ENCODE results near the gene ZDHHC12. TPM values are rescaled to one million over a fixed set of nuclear protein-coding genes. Genes with fewer than 3 reads are reported as not detected.

Gene ZDHHC12
- total RNA-seq, 1 experiment from 2014 or later, result 57.6 TPM

DNA sequence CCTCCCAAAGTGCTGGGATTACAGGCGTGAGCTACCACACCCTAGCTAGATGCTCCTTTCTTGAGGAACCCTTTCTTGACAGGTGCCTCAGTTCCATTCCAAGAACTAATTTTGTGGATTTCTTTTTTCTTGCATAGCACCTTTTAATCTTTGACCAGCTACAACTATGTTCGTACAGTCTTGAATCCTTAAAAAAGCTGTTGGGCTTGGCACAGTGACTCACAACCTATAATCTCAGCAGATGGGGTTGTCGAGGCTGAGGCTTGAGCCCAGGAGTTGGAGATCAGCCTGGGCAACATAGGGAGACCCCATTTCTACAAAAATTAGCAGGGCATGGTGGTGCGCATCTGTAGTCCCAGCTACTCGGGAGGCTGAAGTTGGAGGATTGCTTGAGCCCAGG is 49.1 kb upstream of the ZDHHC12 start:
- Histone ChIP-seq H3K9ac (ENCODE audit: low read length) (no peak overlapping the region), H3K4me1 (ENCODE audit: control insufficient read depth in 1 of 2, insufficient read depth in 2 of 2, low read length in 2 of 2) (peaks cover 11 to 23% of the 10 kb centered on the region in 2 experiments; a peak in 3 of 4 replicates), H3K9me3 (ENCODE audit: control insufficient read depth in 1 of 2, insufficient read depth in 1 of 2, low read depth in 1 of 2, low read length in 2 of 2) (peaks cover 0 to 4% of the 10 kb centered on the region in 2 experiments; a peak in 1 of 4 replicates), H3K36me3 (ENCODE audit: control insufficient read depth in 1 of 2, insufficient read depth in 2 of 2, low read length in 2 of 2) (no peaks in the 10 kb centered on the region), H3K9me2 (ENCODE audit: insufficient read depth) (no peaks in the 10 kb centered on the region), H3K79me2 (ENCODE audit: insufficient read depth, low read length) (no peaks in the 10 kb centered on the region), H4K20me1 (ENCODE audit: insufficient read depth) (no peaks in the 10 kb centered on the region), H3K27ac (ENCODE audit: low read depth, low read length) (peak overlapping the region; percentile 90), H3K4me3 (replicated peaks in 1 of 2; ENCODE audit: low read depth in 1 of 2, low read length in 2 of 2) (no peak overlapping the region), H2AFZ (ENCODE audit: low read depth, low read length, poor library complexity, severe bottlenecking) (no peak overlapping the region), H3K27me3 (ENCODE audit: insufficient read depth, low read length) (no peaks in the 10 kb centered on the region), H3K4me2 (ENCODE audit: low read length) (peak overlapping the region; percentile 97)
- POLR2A ChIA-PET, result interaction anchor here (0.7 to 2.0 kb wide), 3 partner anchors 9 to 367 kb away, joined by 4 read pairs; no protein-coding TSS in a partner anchor
- CTCF ChIA-PET, result no interaction called here
- intact Hi-C loops (cut with micrococcal nuclease), result no loop called here
- DNase-seq (ENCODE audit: low read depth, low spot score) (no peak), ATAC-seq (no peak)
- no TSS peak for BruUV-seq (replicated peaks)
- RAD21 ChIA-PET (ENCODE audit: low non-redundant PET in 1 of 2, low total read pairs in 2 of 2, uncharacterized antibody in 2 of 2, unreplicated experiment in 2 of 2), result no interaction called here
- TF ChIP-seq ZNF274 (IDR thresholded peaks at IDR 0.05; ENCODE audit: low read depth, low read length) (no peak), YY1 (IDR thresholded peaks at IDR 0.05; ENCODE audit: extremely low read depth, insufficient replicate concordance, low read depth, low read length) (no peak), TCF7L2 (IDR thresholded peaks at IDR 0.05; ENCODE audit: borderline replicate concordance, extremely low read depth, insufficient read depth, insufficient read length) (no peak), SIN3A (IDR thresholded peaks at IDR 0.05; ENCODE audit: low read depth) (no peak), JUND (IDR thresholded peaks at IDR 0.05) (no peak)

DNA sequence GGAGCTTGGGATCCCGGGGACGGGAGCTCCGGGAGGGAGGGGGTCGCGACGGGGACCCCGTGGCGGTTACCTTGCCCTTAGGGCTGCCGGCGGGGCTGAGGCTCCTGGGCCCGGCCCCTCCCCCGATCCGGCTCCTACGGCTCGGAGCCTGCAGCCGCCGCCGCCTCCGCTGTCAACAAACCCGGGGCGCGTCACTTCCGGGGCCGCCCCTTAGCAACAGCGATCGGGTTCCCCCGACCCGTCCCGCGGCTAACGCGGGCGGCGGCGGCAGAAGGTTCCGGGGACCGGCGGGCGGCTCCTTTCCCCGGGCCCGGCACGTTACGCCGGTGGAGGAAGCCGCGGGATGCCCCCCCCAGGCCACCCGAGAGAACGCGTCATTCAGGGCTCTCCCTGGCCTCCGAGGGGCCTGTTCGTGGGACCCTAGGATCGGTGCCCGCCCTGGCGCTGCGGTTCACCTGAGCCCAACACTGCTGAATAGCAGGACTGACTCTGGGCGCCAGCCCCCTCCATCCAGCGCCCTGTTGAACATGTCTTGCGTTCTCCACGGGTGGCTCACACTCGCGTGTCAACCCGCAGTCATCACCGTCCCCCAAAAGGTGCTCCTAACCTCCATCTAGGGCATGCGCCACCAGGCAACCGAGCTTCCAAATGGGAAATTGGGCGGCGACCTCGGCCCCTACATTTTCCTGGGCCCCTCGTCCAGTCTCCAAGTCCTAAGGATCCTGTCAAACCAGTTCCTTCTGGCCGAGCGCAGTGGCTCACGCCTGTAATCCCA is 48.0 kb upstream of the ZDHHC12 start, which contains the start of gene ZER1:
TSS of gene ZER1 (minus strand) at position 183 of the 775 bp plus-strand sequence. CDS start 16,362 bp downstream, outside the sequence.
- Histone ChIP-seq H3K9ac (ENCODE audit: low read length) (peak within 1 kb of the TSS; percentile 88), H3K4me2 (ENCODE audit: low read length) (peak within 1 kb of the TSS; percentile 97), H3K36me3 (ENCODE audit: control insufficient read depth in 1 of 2, insufficient read depth in 2 of 2, low read length in 2 of 2) (no peaks in the 10 kb centered on the region), H3K9me2 (ENCODE audit: insufficient read depth) (no peaks in the 10 kb centered on the region), H3K27me3 (ENCODE audit: insufficient read depth, low read length) (no peaks in the 10 kb centered on the region), H3K27ac (ENCODE audit: low read depth, low read length) (peak within 1 kb of the TSS; percentile 90), H3K4me1 (ENCODE audit: control insufficient read depth in 1 of 2, insufficient read depth in 2 of 2, low read length in 2 of 2) (peaks cover 11 to 23% of the 10 kb centered on the region in 2 experiments; a peak in 3 of 4 replicates), H3K9me3 (ENCODE audit: control insufficient read depth in 1 of 2, insufficient read depth in 1 of 2, low read depth in 1 of 2, low read length in 2 of 2) (peaks cover 0 to 4% of the 10 kb centered on the region in 2 experiments; a peak in 1 of 4 replicates), H3K4me3 (replicated peaks in 1 of 2; ENCODE audit: low read depth in 1 of 2, low read length in 2 of 2) (peak within 1 kb of the TSS; percentile 94 to 96), H3K79me2 (ENCODE audit: insufficient read depth, low read length) (no peaks in the 10 kb centered on the region), H4K20me1 (ENCODE audit: insufficient read depth) (no peaks in the 10 kb centered on the region), H2AFZ (ENCODE audit: low read depth, low read length, poor library complexity, severe bottlenecking) (peak within 1 kb of the TSS; percentile 35)
- ChIA-PET RAD21 (ENCODE audit: low non-redundant PET in 1 of 2, low total read pairs in 2 of 2, uncharacterized antibody in 2 of 2, unreplicated experiment in 2 of 2) (no interaction called here), CTCF (no interaction called here), POLR2A (interaction anchor here (2.0 kb wide), 1 partner anchor 10 kb away, joined by 4 read pairs; no protein-coding TSS in a partner anchor)
- DNase-seq (ENCODE audit: low read depth, low spot score) (peak; percentile 64), ATAC-seq (peak; percentile 92)
- intact Hi-C loops (cut with micrococcal nuclease), result loop anchor here (1.0 kb wide), 1 partner anchor 15 kb away; the partner anchor contains the start of gene TBC1D13
- BruUV-seq (replicated peaks), result TSS peak; percentile 92
- peak; percentile 82 for TF ChIP-seq YY1 (IDR thresholded peaks at IDR 0.05; ENCODE audit: extremely low read depth, insufficient replicate concordance, low read depth, low read length)
- TF ChIP-seq FOSL1 (IDR thresholded peaks at IDR 0.05; ENCODE audit: low read depth), result no peak
- peak; percentile 67; the same call in 1 of the 2 replicates for TF ChIP-seq SRF (IDR thresholded peaks at IDR 0.05; ENCODE audit: low read depth)
- TF ChIP-seq, protein P1, sequence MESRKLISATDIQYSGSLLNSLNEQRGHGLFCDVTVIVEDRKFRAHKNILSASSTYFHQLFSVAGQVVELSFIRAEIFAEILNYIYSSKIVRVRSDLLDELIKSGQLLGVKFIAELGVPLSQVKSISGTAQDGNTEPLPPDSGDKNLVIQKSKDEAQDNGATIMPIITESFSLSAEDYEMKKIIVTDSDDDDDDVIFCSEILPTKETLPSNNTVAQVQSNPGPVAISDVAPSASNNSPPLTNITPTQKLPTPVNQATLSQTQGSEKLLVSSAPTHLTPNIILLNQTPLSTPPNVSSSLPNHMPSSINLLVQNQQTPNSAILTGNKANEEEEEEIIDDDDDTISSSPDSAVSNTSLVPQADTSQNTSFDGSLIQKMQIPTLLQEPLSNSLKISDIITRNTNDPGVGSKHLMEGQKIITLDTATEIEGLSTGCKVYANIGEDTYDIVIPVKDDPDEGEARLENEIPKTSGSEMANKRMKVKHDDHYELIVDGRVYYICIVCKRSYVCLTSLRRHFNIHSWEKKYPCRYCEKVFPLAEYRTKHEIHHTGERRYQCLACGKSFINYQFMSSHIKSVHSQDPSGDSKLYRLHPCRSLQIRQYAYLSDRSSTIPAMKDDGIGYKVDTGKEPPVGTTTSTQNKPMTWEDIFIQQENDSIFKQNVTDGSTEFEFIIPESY (IDR thresholded peaks at IDR 0.05; ENCODE audit: extremely low read depth, insufficient replicate concordance, low read length), result peak; percentile 56
- TF ChIP-seq, protein P2, sequence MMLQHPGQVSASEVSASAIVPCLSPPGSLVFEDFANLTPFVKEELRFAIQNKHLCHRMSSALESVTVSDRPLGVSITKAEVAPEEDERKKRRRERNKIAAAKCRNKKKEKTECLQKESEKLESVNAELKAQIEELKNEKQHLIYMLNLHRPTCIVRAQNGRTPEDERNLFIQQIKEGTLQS (IDR thresholded peaks at IDR 0.05), result no peak
- TF ChIP-seq SP1 (IDR thresholded peaks at IDR 0.05; ENCODE audit: low read depth), result peak; percentile 78
- TF ChIP-seq, protein P3, sequence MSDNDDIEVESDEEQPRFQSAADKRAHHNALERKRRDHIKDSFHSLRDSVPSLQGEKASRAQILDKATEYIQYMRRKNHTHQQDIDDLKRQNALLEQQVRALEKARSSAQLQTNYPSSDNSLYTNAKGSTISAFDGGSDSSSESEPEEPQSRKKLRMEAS (IDR thresholded peaks at IDR 0.05), result peak; percentile 78
- no peak for TF ChIP-seq ZNF274 (IDR thresholded peaks at IDR 0.05; ENCODE audit: low read depth, low read length)
- peak; percentile 20 for TF ChIP-seq TCF7L2 (IDR thresholded peaks at IDR 0.05; ENCODE audit: borderline replicate concordance, extremely low read depth, insufficient read depth, insufficient read length)
- no peak; the same call in 1 of the 2 replicates for TF ChIP-seq ELF1 (IDR thresholded peaks at IDR 0.05; ENCODE audit: borderline replicate concordance, low read depth)
- 0 out of 2 replicates have a peak, but pooled peaks have one; percentile 19 for TF ChIP-seq JUND (IDR thresholded peaks at IDR 0.05)
- peak; percentile 79 for TF ChIP-seq EGR1 (IDR thresholded peaks at IDR 0.05; ENCODE audit: low read depth)

All from HCT116 (cell line).